Skeletal muscle satellite cell (primary cell): ENCODE data around the gene CELF5.

Experiments used
- H3K27me3 ChIP-seq: 2 replicates; pipeline ENCODE4 v1.7.0; 2013; ENCODE audit warnings: low read length; ENCODE audit not compliant: control insufficient read depth, insufficient read depth
- H3K36me3 ChIP-seq: 2 replicates; pipeline ENCODE4 v1.7.0; 2013; ENCODE audit warnings: mild to moderate bottlenecking, control low read depth, low read length; ENCODE audit not compliant: insufficient read depth
- H3K4me1 ChIP-seq: 2 replicates; pipeline ENCODE4 v1.7.0; 2013; ENCODE audit warnings: low read length; ENCODE audit not compliant: control insufficient read depth, insufficient read depth
- H3K4me2 ChIP-seq: 2 replicates; pipeline ENCODE4 v1.7.0; 2013; ENCODE audit warnings: mild to moderate bottlenecking, low read length
- H3K4me3 ChIP-seq: 2 replicates; pipeline ENCODE4 v1.7.0; 2013; ENCODE audit warnings: low read length
- H3K9ac ChIP-seq: 2 replicates; pipeline ENCODE4 v1.7.0; 2013; ENCODE audit warnings: mild to moderate bottlenecking, low read depth, low read length, moderate library complexity
- H3K9me3 ChIP-seq: replicated peaks from 2 replicates; pipeline ENCODE4 v1.7.0; 2013; ENCODE audit warnings: mild to moderate bottlenecking, control low read depth, low read length

Gene CELF5

DNA sequence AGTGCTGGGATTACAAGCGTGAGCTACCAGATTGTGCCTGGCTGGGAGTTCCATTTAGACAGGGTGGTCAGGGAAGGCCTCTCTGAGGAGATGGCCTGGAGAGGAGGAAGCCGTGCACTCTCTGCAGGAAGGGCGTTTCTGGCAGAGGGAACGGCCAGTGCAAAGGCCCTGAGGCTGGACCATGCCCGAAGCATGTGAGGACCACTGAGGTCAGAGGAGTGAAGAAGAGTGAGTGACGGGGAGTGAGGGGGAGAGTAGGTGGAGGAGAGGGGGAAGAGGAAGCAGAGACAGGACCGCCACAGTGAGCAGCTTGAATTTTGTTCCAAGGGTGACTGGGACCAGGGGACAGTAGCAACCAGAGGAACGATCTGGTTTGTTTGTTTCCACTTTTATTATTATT is 32.6 kb downstream of the CELF5 start:
- Histone ChIP-seq H3K9me3 (peaks cover 3% of the 10 kb centered on the region), H3K36me3 (no peaks in the 10 kb centered on the region), H3K4me2 (no peak overlapping the region), H3K27me3 (peaks cover 15% of the 10 kb centered on the region), H3K4me3 (no peak overlapping the region), H3K9ac (no peak overlapping the region), H3K4me1 (no peaks in the 10 kb centered on the region)

DNA sequence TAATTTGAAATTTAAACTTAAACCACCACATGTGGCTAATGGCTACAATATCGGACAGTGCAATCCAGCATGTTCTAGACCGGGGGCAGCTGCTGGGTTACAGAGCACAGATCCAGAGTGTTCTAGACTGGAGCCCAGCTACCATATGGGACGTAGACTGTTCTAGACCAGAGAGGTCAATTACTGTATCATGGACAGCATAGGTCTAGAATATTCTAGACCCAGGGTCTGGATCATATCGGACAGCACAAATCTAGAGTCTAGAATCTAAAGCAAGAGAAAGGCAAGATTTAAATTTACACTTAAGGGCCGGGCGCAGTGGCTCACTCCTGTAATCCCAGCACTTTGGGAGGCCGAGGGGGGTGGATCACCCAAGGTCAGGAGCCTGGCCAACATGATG is 37.9 kb downstream of the CELF5 start:
- H3K4me3 ChIP-seq, result no peak overlapping the region
- H3K27me3 ChIP-seq, result peaks cover 30% of the 10 kb centered on the region
- H3K4me2 ChIP-seq, result no peak overlapping the region
- H3K9me3 ChIP-seq, result no peaks in the 10 kb centered on the region
- H3K4me1 ChIP-seq, result no peaks in the 10 kb centered on the region
- no peak overlapping the region for H3K9ac ChIP-seq
- H3K36me3 ChIP-seq, result no peaks in the 10 kb centered on the region

DNA sequence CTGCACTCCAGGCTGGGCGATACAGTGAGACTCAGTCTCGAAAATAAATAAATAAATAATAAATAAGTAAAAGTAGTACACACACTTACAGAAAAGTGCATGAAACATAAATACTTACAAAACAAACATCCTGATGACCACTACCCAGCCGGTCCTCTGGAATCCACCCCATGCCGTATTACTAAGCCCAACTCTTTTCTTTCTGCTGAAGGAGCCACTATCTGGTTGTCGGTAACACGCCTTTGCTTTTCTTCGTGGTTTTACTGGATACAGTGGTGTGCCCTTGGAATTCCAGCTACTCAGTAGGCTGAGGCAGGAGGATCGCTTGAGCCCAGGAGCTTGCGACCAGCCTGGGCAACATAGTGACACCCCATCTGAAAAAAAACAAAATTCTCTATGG is 39.4 kb downstream of the CELF5 start:
- Histone ChIP-seq H3K9ac (no peak overlapping the region), H3K4me2 (no peak overlapping the region), H3K4me1 (no peaks in the 10 kb centered on the region), H3K9me3 (no peaks in the 10 kb centered on the region), H3K27me3 (peaks cover 40% of the 10 kb centered on the region), H3K4me3 (no peak overlapping the region), H3K36me3 (no peaks in the 10 kb centered on the region)

DNA sequence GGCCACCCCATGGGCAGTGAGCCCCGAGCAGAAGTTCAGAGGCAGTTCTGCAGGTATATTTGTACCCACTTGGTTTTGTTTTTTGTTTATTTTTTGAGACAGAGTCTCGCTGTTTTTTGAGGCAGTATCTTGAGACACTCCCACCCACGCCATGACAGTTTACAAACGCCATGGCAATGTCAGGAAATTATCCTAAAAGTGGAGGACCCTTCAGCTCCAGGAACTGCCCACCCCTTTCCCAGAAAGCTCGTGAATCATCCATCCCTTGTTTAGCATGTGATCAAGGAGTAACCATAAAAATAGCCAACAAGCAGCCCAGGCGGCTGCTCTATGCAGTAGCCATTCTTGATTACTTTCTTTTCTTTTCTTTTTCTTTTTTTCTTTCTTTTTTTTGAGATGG is 41.0 kb downstream of the CELF5 start:
- Histone ChIP-seq H3K9ac (no peak overlapping the region), H3K9me3 (no peaks in the 10 kb centered on the region), H3K4me1 (no peaks in the 10 kb centered on the region)

DNA sequence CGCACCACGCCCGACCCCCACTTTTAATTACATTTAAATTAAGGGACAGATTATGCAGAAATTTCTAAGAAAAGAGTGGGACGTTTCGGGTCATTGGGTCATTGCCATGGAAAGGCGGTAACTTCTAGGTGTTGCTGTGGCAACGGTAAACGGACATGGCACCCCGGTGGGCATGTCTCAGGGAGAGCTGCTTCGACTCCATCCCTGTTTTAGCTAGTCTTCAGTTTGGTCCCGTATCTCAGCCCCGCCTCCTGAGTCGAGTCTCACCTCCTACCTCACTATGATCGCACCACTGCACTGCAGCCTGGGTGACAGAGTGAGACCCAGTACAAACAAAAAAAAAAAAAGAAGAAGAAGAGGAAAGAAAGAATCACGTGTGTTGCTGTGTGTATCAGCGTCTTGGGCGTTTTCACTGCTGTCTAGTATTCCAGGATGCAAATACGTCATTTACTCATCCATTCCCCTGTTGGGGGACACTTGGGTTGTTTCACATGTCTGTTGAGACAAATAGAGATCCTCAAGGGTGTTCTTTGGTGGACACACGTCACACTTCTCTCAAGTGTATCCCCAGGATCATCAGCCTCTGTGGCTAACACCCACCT is 41.7 kb downstream of the CELF5 start:
- Histone ChIP-seq H3K4me2 (no peak overlapping the region), H3K4me3 (no peak overlapping the region), H3K36me3 (no peaks in the 10 kb centered on the region), H3K9me3 (no peaks in the 10 kb centered on the region), H3K4me1 (no peaks in the 10 kb centered on the region), H3K9ac (no peak overlapping the region), H3K27me3 (peaks cover 50% of the 10 kb centered on the region)

More for the DNA sequence above, 41.0 kb downstream of the CELF5 start:
- H3K36me3 ChIP-seq, result no peaks in the 10 kb centered on the region
- H3K27me3 ChIP-seq, result peaks cover 49% of the 10 kb centered on the region
- no peak overlapping the region for H3K4me3 ChIP-seq
- H3K4me2 ChIP-seq, result no peak overlapping the region

DNA sequence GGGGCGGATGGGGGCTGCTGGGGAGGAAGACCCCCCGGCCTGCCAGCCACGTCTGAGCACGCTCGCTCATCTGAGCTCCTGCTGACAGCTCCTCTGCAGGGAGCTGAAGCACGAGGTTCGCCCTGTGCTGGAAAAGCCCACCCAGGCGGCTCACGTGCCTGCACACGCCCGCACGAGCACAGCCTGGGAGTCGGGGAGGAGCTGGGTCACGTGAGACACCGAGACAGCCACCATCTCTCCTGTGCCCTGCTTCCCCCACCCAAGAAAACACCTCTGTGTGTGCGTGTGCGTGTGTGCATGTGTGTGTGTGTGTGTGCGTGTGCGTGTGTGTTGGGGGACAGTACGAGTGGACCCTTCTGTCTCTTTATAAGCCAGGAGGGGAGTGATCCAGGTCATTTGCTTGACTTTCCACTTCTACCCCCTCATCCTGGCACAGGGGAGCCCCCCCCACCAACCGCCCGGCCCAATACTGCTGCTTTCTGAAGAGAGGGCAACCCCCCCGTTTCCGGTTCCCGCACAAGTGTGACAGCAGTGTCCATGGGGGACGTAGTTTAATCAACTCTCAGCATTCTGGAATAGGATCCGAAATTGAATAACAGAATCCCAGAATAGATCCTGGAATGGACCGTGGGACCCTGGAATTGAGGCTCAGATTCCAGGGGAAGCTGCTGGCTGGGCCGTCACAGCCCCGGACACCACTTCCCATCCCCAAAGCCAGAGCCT is 42.5 kb downstream of the CELF5 start:
- H3K27me3 ChIP-seq, result peaks cover 57% of the 10 kb centered on the region
- no peak overlapping the region for H3K9ac ChIP-seq
- no peak overlapping the region for H3K4me2 ChIP-seq
- no peaks in the 10 kb centered on the region for H3K4me1 ChIP-seq
- no peak overlapping the region for H3K4me3 ChIP-seq
- H3K36me3 ChIP-seq, result no peaks in the 10 kb centered on the region
- no peaks in the 10 kb centered on the region for H3K9me3 ChIP-seq

DNA sequence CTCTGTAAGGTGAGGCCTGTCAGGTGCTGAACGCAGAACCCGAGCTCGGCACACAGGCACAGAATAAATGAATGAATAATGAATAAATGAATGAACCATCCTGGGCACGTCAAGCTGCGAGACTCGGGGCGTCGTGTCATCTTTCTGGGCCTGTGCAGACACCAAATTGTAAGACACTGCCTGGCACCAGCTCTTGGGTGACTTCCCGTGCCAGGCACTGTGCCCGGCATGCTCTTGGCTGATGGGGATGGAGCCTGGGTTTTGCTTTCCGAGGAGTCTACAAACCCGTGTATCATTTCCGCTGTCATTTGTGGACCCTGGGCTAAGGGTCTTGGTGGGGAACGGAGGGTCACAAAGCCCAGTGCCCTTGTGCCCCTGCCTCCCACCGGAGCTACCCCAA is 43.9 kb downstream of the CELF5 start:
- Histone ChIP-seq H3K36me3 (no peaks in the 10 kb centered on the region), H3K4me2 (no peak overlapping the region), H3K4me1 (no peaks in the 10 kb centered on the region), H3K9me3 (peaks cover 5% of the 10 kb centered on the region), H3K9ac (no peak overlapping the region), H3K27me3 (peaks cover 66% of the 10 kb centered on the region), H3K4me3 (no peak overlapping the region)

DNA sequence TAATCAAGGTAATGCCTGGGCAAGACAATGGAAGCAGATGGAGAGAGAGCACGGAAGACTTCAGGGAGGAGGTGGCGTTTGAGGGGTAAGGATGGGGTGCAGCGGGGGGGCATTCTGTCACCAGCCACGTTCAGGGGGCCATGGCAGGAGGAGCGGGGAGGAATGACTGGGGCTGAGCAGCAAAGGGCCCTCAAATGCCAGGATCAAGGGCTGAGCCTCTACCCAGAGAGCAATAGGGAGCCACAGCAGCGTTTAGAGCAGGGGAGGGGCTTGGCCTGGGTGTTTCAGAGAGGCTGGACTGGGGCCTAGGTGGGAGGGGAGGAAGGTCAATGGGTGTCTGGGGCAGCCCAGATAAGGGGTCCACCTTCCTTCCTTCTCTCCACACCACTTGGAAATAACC is 44.3 kb downstream of the CELF5 start:
- Histone ChIP-seq H3K27me3 (peaks cover 66% of the 10 kb centered on the region), H3K4me3 (no peak overlapping the region), H3K9me3 (peaks cover 6% of the 10 kb centered on the region), H3K9ac (no peak overlapping the region), H3K4me2 (no peak overlapping the region), H3K36me3 (no peaks in the 10 kb centered on the region), H3K4me1 (no peaks in the 10 kb centered on the region)

DNA sequence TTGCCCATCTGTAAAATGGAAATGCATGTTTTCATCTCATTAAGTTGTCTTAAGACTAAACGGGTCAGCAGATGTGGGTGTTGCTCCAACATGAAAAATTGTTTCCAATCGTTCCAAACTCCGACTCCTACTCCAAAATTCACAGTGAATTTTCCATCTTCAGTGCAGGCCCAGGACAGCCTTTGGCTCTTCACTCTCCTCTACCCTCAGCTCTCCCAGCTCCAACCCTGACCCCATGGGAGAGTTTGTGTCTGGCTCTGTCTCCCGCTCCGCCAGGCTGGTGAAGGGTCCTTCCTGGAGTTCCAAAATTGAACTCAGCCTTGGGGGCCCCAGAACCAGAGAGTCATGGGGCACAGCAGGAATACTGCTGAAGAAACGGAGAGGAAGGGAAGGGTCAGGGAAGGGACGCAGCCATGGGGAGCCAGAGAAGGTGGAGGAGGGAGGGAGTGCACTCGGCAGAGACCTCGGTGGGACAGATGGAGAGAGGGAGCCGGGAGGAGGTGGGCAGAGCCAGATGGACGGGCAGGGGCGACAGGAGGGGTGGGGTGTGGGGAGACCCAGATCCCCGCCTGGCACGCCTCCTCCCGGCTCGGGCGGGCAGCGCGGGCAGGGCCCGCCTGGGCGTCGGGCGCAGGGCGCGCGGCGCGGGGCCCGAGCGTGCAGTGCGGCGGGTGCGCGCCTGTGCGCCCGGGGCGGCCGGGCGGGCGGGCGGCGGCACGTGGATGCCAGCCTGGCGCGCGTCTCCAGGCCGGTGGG is 45.6 kb downstream of the CELF5 start:
- Histone ChIP-seq H3K4me2 (no peak overlapping the region), H3K27me3 (peaks cover 75% of the 10 kb centered on the region), H3K9me3 (peaks cover 6% of the 10 kb centered on the region), H3K36me3 (no peaks in the 10 kb centered on the region), H3K9ac (no peak overlapping the region), H3K4me1 (peaks cover 2% of the 10 kb centered on the region), H3K4me3 (no peak overlapping the region)

DNA sequence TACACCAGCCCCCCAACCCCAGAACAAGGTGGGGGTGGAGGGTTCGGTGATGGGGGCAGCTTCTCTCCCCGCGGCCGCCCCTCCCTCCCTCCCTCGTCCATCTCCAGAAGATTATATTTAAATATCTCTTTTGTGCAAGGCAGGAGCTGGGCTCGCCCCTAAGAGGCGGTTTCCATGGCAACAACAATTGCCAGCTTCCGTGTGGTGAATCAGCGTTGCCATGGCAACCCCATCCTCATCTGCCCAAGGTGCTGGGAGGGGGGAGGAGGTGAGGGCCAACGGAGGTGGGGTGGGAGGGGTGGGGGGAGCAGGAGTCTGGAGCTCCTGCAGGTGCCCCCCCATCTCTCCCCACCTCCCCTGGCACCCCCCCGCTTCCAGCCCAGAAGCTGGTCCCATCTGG is 46.4 kb downstream of the CELF5 start:
- Histone ChIP-seq H3K27me3 (peaks cover 77% of the 10 kb centered on the region), H3K9me3 (peaks cover 6% of the 10 kb centered on the region)

DNA sequence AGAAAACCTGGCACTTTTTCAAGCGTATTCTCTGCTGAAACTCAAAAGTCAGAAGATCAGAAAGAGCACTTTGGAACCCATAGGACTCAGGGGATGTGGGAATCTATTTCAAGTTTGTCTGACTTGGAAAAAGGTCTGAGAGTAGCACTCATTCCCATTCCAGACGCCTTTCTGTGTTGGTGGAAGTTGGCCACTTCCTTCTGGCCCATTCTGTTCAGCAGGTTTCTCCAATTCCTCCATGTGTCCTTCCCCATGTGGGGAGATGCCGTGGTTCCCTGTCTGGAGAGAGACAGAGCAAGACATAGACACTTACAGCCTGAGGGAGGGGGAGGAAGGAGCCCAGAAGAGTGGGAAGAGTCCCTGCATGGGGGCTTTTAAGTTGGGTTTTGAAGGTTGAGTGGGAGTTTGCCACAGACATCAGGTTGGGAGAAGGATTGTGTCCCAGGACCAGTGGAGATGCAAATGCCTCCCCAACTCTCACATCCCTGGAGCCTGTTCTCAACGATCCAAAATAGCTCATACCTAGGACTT is 48.0 kb downstream of the CELF5 start:
- Histone ChIP-seq H3K36me3 (no peaks in the 10 kb centered on the region), H3K9ac (no peak overlapping the region), H3K9me3 (peaks cover 6% of the 10 kb centered on the region), H3K4me2 (no peak overlapping the region), H3K27me3 (peaks cover 64% of the 10 kb centered on the region), H3K4me3 (no peak overlapping the region), H3K4me1 (peaks cover 9% of the 10 kb centered on the region)

More for the DNA sequence above, 46.4 kb downstream of the CELF5 start:
- Histone ChIP-seq H3K36me3 (no peaks in the 10 kb centered on the region), H3K4me1 (peaks cover 9% of the 10 kb centered on the region), H3K4me3 (no peak overlapping the region), H3K4me2 (no peak overlapping the region), H3K9ac (no peak overlapping the region)
